Measurements from ENCODE around the gene OR4D5.

Gene OR4D5

GRCh38 chr11:123939317-123939716, at the start of gene OR4D5:
TSS of gene OR4D5 (plus strand) at chr11:123939617. CDS start at chr11:123939617, 0 bp downstream.
- DNase-seq: no peak

GRCh38 chr11:123892031-123892430, 47.4 kb upstream of the OR4D5 start:
- DNase-seq: no peak

- DNase-seq: no peak
These were observed 39.6 kb upstream of the OR4D5 start for GRCh38 chr11:123899792-123900191.

- DNase-seq: no peak
These were observed 37.5 kb upstream of the OR4D5 start, which contains the start of gene OR8D4 for GRCh38 chr11:123901867-123902266. TSS of gene OR8D4 (plus strand) at chr11:123902167. CDS start at chr11:123906432, 4,265 bp downstream.

- no peak for DNase-seq
These were observed 35.5 kb upstream of the OR4D5 start for GRCh38 chr11:123903932-123904331.

- no peak for DNase-seq
These were observed 34.5 kb upstream of the OR4D5 start for GRCh38 chr11:123904932-123905331.

GRCh38 chr11:123905826-123906225, 33.6 kb upstream of the OR4D5 start:
- DNase-seq: no peak

- DNase-seq: no peak
These were observed 18.5 kb upstream of the OR4D5 start for GRCh38 chr11:123920943-123921342.

- DNase-seq: no peak
These were observed 15.4 kb upstream of the OR4D5 start for GRCh38 chr11:123924027-123924426.

GRCh38 chr11:123942413-123942812, 3.0 kb downstream of the OR4D5 start:
- no peak for DNase-seq

GRCh38 chr11:123943738-123944137, 4.3 kb downstream of the OR4D5 start, which contains the start of gene OR6T1:
TSS of gene OR6T1 (minus strand) at chr11:123943838. CDS start at chr11:123943838, 0 bp downstream.
- DNase-seq: no peak

GRCh38 chr11:123945132-123945531, 5.7 kb downstream of the OR4D5 start:
- no peak for DNase-seq

GRCh38 chr11:123956752-123957151, 17.3 kb downstream of the OR4D5 start:
- DNase-seq: no peak

- DNase-seq: no peak
These were observed 34.4 kb downstream of the OR4D5 start for GRCh38 chr11:123973816-123974215.

GRCh38 chr11:123976770-123977560, 37.5 kb downstream of the OR4D5 start:
- DNase-seq: no peak

GRCh38 chr11:123977731-123978347, 38.4 kb downstream of the OR4D5 start, which contains the start of gene OR10S1:
TSS of gene OR10S1 (minus strand) at chr11:123977781. CDS start at chr11:123977664, 117 bp downstream.
- DNase-seq: no peak

- no peak for DNase-seq
These were observed 39.9 kb downstream of the OR4D5 start for GRCh38 chr11:123979311-123979710.

Measured in NCI-H187 treated with DMSO at 0.1 percent for 48 hours (cell line).